WTC11 (cell line): ENCODE results near the gene PRDM15. TPM values are rescaled to one million over a fixed set of nuclear protein-coding genes. Genes with fewer than 3 reads are reported as not detected.

ENCODE experiments used
- ATAC-seq: fragments of 200-7000 bp; cut with Tn5 transposase; 2 replicates; pipeline ENCODE4 v1.10.0; 2021; ENCODE audit warnings: mild to moderate bottlenecking, moderate library complexity
- CTCF ChIA-PET: fragments of 300-600 bp; sonication (Branson Sonifier 250); formaldehyde crosslinking; loops from one replicate; lab custom pipeline; 2021; ENCODE audit warnings: antibody characterized with exemption; lab: Charles Lee
- POLR2A ChIA-PET: fragments of 350-600 bp; sonication (Branson Sonifier 250); formaldehyde crosslinking; loops from one replicate; lab custom pipeline; 2021; ENCODE audit warnings: antibody characterized with exemption; lab: Charles Lee
- DNase-seq: peaks from one replicate; pipeline ENCODE4 v3.0.0; 2021; ENCODE audit warnings: low spot score
- H3K27ac Mint-ChIP-seq: 2 replicates; pipeline ENCODE4 v1.8.0; 2021; ENCODE audit warnings: mixed read lengths
- H3K27me3 Mint-ChIP-seq: 2 replicates; pipeline ENCODE4 v1.8.0; 2021; ENCODE audit warnings: low read depth, mild to moderate bottlenecking, moderate library complexity, mixed read lengths
- H3K36me3 Mint-ChIP-seq: 2 replicates; pipeline ENCODE4 v1.8.0; 2021; ENCODE audit warnings: mixed read lengths
- H3K4me1 Mint-ChIP-seq: 2 replicates; pipeline ENCODE4 v1.8.0; 2022; ENCODE audit warnings: mixed read lengths
- H3K4me3 Mint-ChIP-seq: 2 replicates; pipeline ENCODE4 v1.8.0; 2021; ENCODE audit warnings: mild to moderate bottlenecking, moderate library complexity, mixed read lengths
- H3K9me3 Mint-ChIP-seq: 2 replicates; pipeline ENCODE4 v1.8.0; 2021; ENCODE audit warnings: mixed read lengths
- AR ChIP-seq: fragments of 250-450 bp; sonication (Bioruptor Pico); IDR thresholded peaks from 2 replicates; pipeline ENCODE4 v1.9.0; 2021; ENCODE audit warnings: mild to moderate bottlenecking
- CBFB ChIP-seq: sonication (generic); formaldehyde crosslinking; IDR thresholded peaks from 2 replicates; pipeline ENCODE4 v1.8.1; 2022; ENCODE audit warnings: mild to moderate bottlenecking, low read depth, missing genetic modification reagents
- CTCF ChIP-seq: fragments of 200-600 bp; IDR thresholded peaks from 2 replicates; pipeline ENCODE4 v1.8.0; 2022; ENCODE audit warnings: antibody characterized with exemption
- E2F4 ChIP-seq: sonication (generic); formaldehyde crosslinking; IDR thresholded peaks from 2 replicates; pipeline ENCODE4 v1.8.1; 2022; ENCODE audit warnings: low read depth, mild to moderate bottlenecking, moderate library complexity, missing genetic modification reagents, borderline replicate concordance
- FOXP1 ChIP-seq: sonication (generic); formaldehyde crosslinking; IDR thresholded peaks from 2 replicates; pipeline ENCODE4 v1.8.0; 2022; ENCODE audit warnings: missing genetic modification reagents, mild to moderate bottlenecking, moderate library complexity, borderline replicate concordance
- KAT7 ChIP-seq: sonication (generic); formaldehyde crosslinking; IDR thresholded peaks from 2 replicates; pipeline ENCODE4 v1.8.1; 2023; ENCODE audit warnings: missing genetic modification reagents, mild to moderate bottlenecking, borderline replicate concordance
- MXD4 ChIP-seq: fragments of 250-450 bp; sonication (Bioruptor Pico); IDR thresholded peaks from 2 replicates; pipeline ENCODE4 v1.8.0; 2021; ENCODE audit warnings: mild to moderate bottlenecking, moderate library complexity, borderline replicate concordance
- SOX15 ChIP-seq: fragments of 250-450 bp; sonication (Bioruptor Pico); IDR thresholded peaks from 2 replicates; pipeline ENCODE4 v1.9.0; 2021; ENCODE audit warnings: mild to moderate bottlenecking
- SP1 ChIP-seq: sonication (generic); formaldehyde crosslinking; conservative IDR thresholded peaks from 2 replicates; pipeline ENCODE4 v1.8.1; 2022; ENCODE audit warnings: missing genetic modification reagents
- TEAD4 ChIP-seq: sonication (generic); formaldehyde crosslinking; IDR thresholded peaks from 2 replicates; pipeline ENCODE4 v1.8.0; 2022; ENCODE audit warnings: mild to moderate bottlenecking, missing genetic modification reagents
- ZNF281 ChIP-seq: sonication (generic); formaldehyde crosslinking; IDR thresholded peaks from 2 replicates; pipeline ENCODE4 v1.8.0; 2023; ENCODE audit warnings: mild to moderate bottlenecking, missing genetic modification reagents
- ZNF423 ChIP-seq: fragments of 250-450 bp; sonication (Bioruptor Pico); IDR thresholded peaks from 2 replicates; pipeline ENCODE4 v2.1.2; 2022; ENCODE audit warnings: mild to moderate bottlenecking, moderate library complexity
- ZNF425 ChIP-seq: fragments of 250-450 bp; sonication (Bioruptor Pico); conservative IDR thresholded peaks from 2 replicates; pipeline ENCODE4 v1.9.0; 2021; ENCODE audit warnings: mild to moderate bottlenecking
- ZNF512 ChIP-seq: sonication (generic); formaldehyde crosslinking; IDR thresholded peaks from 2 replicates; pipeline ENCODE4 v1.8.1; 2022; ENCODE audit warnings: missing genetic modification reagents, borderline replicate concordance
- ZNF532 ChIP-seq: fragments of 250-450 bp; sonication (Bioruptor Pico); IDR thresholded peaks from 2 replicates; pipeline ENCODE4 v1.9.0; 2021; ENCODE audit warnings: mild to moderate bottlenecking, borderline replicate concordance
- total RNA-seq: library from RNA; stranded (reverse); gene quantifications from 3 replicates; pipeline ENCODE4 v1.2.3, GENCODE V29; 2021

Gene PRDM15
- total RNA-seq, 1 experiment from 2014 or later, result 12.9 TPM

- no peak for TF ChIP-seq AR (CRISPR knock-in tag)
- TF ChIP-seq E2F4 (CRISPR knock-in tag), result no peak
- TF ChIP-seq, all 79 proteins: peak for 0
These were observed 73.5 kb downstream of the PRDM15 start (continued) for GRCh38 chr21:41805643-41806042.

- H3K27me3 Mint-ChIP-seq, result no peaks in the 10 kb centered on the region
- H3K4me3 Mint-ChIP-seq, result no peak overlapping the region
- no peak overlapping the region for H3K27ac Mint-ChIP-seq
- peaks cover 15% of the 10 kb centered on the region for H3K9me3 Mint-ChIP-seq
- DNase-seq, result no peak
- no peaks in the 10 kb centered on the region for H3K4me1 Mint-ChIP-seq
- POLR2A ChIA-PET, result no interaction called here
- H3K36me3 Mint-ChIP-seq, result peaks cover 24% of the 10 kb centered on the region
- no peak for ATAC-seq
- CTCF ChIA-PET, result interaction anchor here (1.4 kb wide), 1 partner anchor 12 kb away, joined by 6 read pairs; no protein-coding TSS in a partner anchor
- TF ChIP-seq ZNF425 (no peak), AR (CRISPR knock-in tag) (no peak), TEAD4 (CRISPR knock-in tag) (no peak), FOXP1 (no peak), CBFB (CRISPR knock-in tag) (no peak), ZNF512 (CRISPR knock-in tag) (no peak), ZNF281 (CRISPR knock-in tag) (no peak), KAT7 (CRISPR knock-in tag) (no peak), SP1 (CRISPR knock-in tag) (no peak), MXD4 (CRISPR knock-in tag) (no peak), ZNF532 (CRISPR knock-in tag) (no peak), ZNF423 (CRISPR knock-in tag) (no peak), CTCF (no peak), SOX15 (CRISPR knock-in tag) (no peak)
These were observed 74.1 kb downstream of the PRDM15 start for GRCh38 chr21:41805038-41805437.
